ENCODE measurements around the gene ABCB4. TPM values are rescaled to one million over a fixed set of nuclear protein-coding genes. Genes with fewer than 3 reads are reported as not detected.
"Not testable (repeated sequence)": the region's sequence is repeated elsewhere in the genome, so short reads cannot be mapped to it uniquely, and the experiment has no call there.

Gene ABCB4
- polyA plus RNA-seq, 1 donor (not counting 4 experiments of a cell fraction or from before 2014, with no cell fraction given), result not detected

DNA sequence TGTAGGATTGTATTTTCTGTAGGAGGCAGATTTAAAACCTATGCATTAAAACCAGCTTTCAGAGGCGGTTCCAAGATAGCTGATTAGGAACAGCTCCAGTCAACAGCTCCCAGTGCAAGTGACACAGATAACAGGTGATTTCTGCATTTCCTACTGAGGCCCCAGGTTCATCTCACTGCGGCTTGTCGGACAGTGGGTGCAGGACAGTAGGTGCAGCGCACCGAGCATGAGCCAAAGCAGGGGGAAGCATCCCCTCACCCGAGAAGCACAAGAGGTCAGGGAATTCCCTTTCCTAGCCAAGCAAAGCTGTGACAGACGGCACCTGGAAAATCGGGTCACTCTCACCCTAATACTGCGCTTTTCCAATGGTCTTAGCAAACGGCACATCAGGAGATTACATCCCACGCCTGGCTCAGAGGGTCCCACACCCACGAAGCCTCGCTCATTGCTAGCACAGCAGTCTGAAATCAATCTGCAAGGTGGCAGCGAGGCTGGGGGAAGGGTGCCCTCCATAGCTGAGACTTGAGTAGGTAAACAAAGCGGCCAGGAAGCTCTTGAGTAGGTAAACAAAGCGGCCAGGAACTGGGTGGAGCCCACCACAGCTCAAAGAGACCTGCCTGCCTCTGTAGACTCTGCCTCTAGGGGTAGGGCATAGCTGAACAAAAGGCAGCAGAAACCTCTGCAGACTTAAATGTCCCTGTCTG lies 10.5 kb downstream of the ABCB4 start:
- H3K4me2 ChIP-seq (ENCODE audit: control insufficient read depth, extremely low read depth, insufficient read depth, low read depth, low read length); H2AFZ ChIP-seq (ENCODE audit: control insufficient read depth, low read length); H3K9me1 ChIP-seq (ENCODE audit: control insufficient read depth, extremely low read depth, insufficient read depth, low read length); dilution Hi-C loops (cut with MboI; ENCODE audit: extremely low pct_ligation_motif_present, low sequenced_read_pairs); H3K4me1 ChIP-seq (ENCODE audit: control insufficient read depth, extremely low read depth, insufficient read depth, low read length); H3K9me3 ChIP-seq (ENCODE audit: control insufficient read depth, low read depth, low read length); H3K27ac ChIP-seq (ENCODE audit: control insufficient read depth, insufficient read depth, low read length); H3K36me3 ChIP-seq (ENCODE audit: control insufficient read depth in 2 of 2, extremely low read depth in 1 of 2, insufficient read depth in 2 of 2, low read length in 2 of 2); H3K79me2 ChIP-seq (ENCODE audit: control insufficient read depth, insufficient read depth, low read length); H3K9ac ChIP-seq (ENCODE audit: control insufficient read depth, extremely low read depth, insufficient read depth, low read length); H3K27me3 ChIP-seq (ENCODE audit: control insufficient read depth, extremely low read depth, insufficient read depth, low read length); DNase-seq (ENCODE audit: low read depth, low spot score); H4K20me1 ChIP-seq (ENCODE audit: control insufficient read depth, extremely low read depth, insufficient read depth, low read length); FAIRE-seq; H3K4me3 ChIP-seq (ENCODE audit: control insufficient read depth in 2 of 3, extremely low read depth in 1 of 3, insufficient read depth in 2 of 3, low read depth in 1 of 3, low read length in 3 of 3): not testable (repeated sequence)

GRCh38 chr7:87463982-87464381 lies 11.5 kb downstream of the ABCB4 start:
- H2AFZ ChIP-seq (ENCODE audit: control insufficient read depth, low read length), result no peak overlapping the region
- no peak overlapping the region for H3K27ac ChIP-seq (ENCODE audit: control insufficient read depth, insufficient read depth, low read length)
- H3K36me3 ChIP-seq (ENCODE audit: control insufficient read depth in 2 of 2, extremely low read depth in 1 of 2, insufficient read depth in 2 of 2, low read length in 2 of 2), result no peaks in the 10 kb centered on the region
- H3K4me2 ChIP-seq (ENCODE audit: control insufficient read depth, extremely low read depth, insufficient read depth, low read depth, low read length), result no peak overlapping the region
- dilution Hi-C loops (cut with MboI; ENCODE audit: extremely low pct_ligation_motif_present, low sequenced_read_pairs), result no loop called here
- FAIRE-seq, result no peak
- TF ChIP-seq, protein P1, sequence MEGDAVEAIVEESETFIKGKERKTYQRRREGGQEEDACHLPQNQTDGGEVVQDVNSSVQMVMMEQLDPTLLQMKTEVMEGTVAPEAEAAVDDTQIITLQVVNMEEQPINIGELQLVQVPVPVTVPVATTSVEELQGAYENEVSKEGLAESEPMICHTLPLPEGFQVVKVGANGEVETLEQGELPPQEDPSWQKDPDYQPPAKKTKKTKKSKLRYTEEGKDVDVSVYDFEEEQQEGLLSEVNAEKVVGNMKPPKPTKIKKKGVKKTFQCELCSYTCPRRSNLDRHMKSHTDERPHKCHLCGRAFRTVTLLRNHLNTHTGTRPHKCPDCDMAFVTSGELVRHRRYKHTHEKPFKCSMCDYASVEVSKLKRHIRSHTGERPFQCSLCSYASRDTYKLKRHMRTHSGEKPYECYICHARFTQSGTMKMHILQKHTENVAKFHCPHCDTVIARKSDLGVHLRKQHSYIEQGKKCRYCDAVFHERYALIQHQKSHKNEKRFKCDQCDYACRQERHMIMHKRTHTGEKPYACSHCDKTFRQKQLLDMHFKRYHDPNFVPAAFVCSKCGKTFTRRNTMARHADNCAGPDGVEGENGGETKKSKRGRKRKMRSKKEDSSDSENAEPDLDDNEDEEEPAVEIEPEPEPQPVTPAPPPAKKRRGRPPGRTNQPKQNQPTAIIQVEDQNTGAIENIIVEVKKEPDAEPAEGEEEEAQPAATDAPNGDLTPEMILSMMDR (optimal IDR thresholded peaks at IDR 0.05 in 1 of 3, IDR thresholded peaks at IDR 0.05 in 1 of 3, conservative IDR thresholded peaks at IDR 0.05 in 1 of 3; ENCODE audit: extremely low read depth in 1 of 3, insufficient read depth in 2 of 3, low read length in 3 of 3), result no peak
- no peak for TF ChIP-seq EZH2 (IDR thresholded peaks at IDR 0.05; ENCODE audit: low read length)
- H3K27me3 ChIP-seq (ENCODE audit: control insufficient read depth, extremely low read depth, insufficient read depth, low read length), result no peaks in the 10 kb centered on the region
- no peak overlapping the region for H3K4me3 ChIP-seq (ENCODE audit: control insufficient read depth in 2 of 3, extremely low read depth in 1 of 3, insufficient read depth in 2 of 3, low read depth in 1 of 3, low read length in 3 of 3)
- no peaks in the 10 kb centered on the region for H4K20me1 ChIP-seq (ENCODE audit: control insufficient read depth, extremely low read depth, insufficient read depth, low read length)
- H3K4me1 ChIP-seq (ENCODE audit: control insufficient read depth, extremely low read depth, insufficient read depth, low read length), result no peaks in the 10 kb centered on the region
- H3K9ac ChIP-seq (ENCODE audit: control insufficient read depth, extremely low read depth, insufficient read depth, low read length), result no peak overlapping the region
- no peaks in the 10 kb centered on the region for H3K9me3 ChIP-seq (ENCODE audit: control insufficient read depth, low read depth, low read length)
- no peak for DNase-seq (ENCODE audit: low read depth, low spot score)
- H3K9me1 ChIP-seq (ENCODE audit: control insufficient read depth, extremely low read depth, insufficient read depth, low read length), result no peaks in the 10 kb centered on the region
- no peaks in the 10 kb centered on the region for H3K79me2 ChIP-seq (ENCODE audit: control insufficient read depth, insufficient read depth, low read length)

- DNase-seq (ENCODE audit: low read depth, low spot score); H3K9me1 ChIP-seq (ENCODE audit: control insufficient read depth, extremely low read depth, insufficient read depth, low read length); H4K20me1 ChIP-seq (ENCODE audit: control insufficient read depth, extremely low read depth, insufficient read depth, low read length); H3K9ac ChIP-seq (ENCODE audit: control insufficient read depth, extremely low read depth, insufficient read depth, low read length); H2AFZ ChIP-seq (ENCODE audit: control insufficient read depth, low read length); FAIRE-seq; H3K79me2 ChIP-seq (ENCODE audit: control insufficient read depth, insufficient read depth, low read length); dilution Hi-C loops (cut with MboI; ENCODE audit: extremely low pct_ligation_motif_present, low sequenced_read_pairs); H3K27me3 ChIP-seq (ENCODE audit: control insufficient read depth, extremely low read depth, insufficient read depth, low read length); H3K4me3 ChIP-seq (ENCODE audit: control insufficient read depth in 2 of 3, extremely low read depth in 1 of 3, insufficient read depth in 2 of 3, low read depth in 1 of 3, low read length in 3 of 3); H3K4me1 ChIP-seq (ENCODE audit: control insufficient read depth, extremely low read depth, insufficient read depth, low read length); H3K36me3 ChIP-seq (ENCODE audit: control insufficient read depth in 2 of 2, extremely low read depth in 1 of 2, insufficient read depth in 2 of 2, low read length in 2 of 2); H3K9me3 ChIP-seq (ENCODE audit: control insufficient read depth, low read depth, low read length); H3K27ac ChIP-seq (ENCODE audit: control insufficient read depth, insufficient read depth, low read length); H3K4me2 ChIP-seq (ENCODE audit: control insufficient read depth, extremely low read depth, insufficient read depth, low read depth, low read length): not testable (repeated sequence)
These were observed 15.0 kb downstream of the ABCB4 start for GRCh38 chr7:87460444-87460843.

Data from keratinocyte (primary cell).